NB4 (cell line): ENCODE measurements around the gene MGST3.
"Not testable (repeated sequence)": the region's sequence is repeated elsewhere in the genome, so short reads cannot be mapped to it uniquely, and the experiment has no call there.

Experiments
- DNase-seq: peaks from one replicate; pipeline ENCODE4 v3.0.0; 2010; ENCODE audit warnings: low read depth
- H3K4me3 ChIP-seq: one replicate; pipeline ENCODE4 v1.5.1; 2011; ENCODE audit warnings: mild to moderate bottlenecking, low read depth, low read length, moderate library complexity
- CTCF ChIP-seq: IDR thresholded peaks from one replicate; pipeline ENCODE4 v1.5.1; 2012; ENCODE audit warnings: low read depth, low read length
- MAX ChIP-seq: IDR thresholded peaks from 2 replicates; pipeline ENCODE4 v1.6.1; 2011; ENCODE audit warnings: low read depth, low read length
- MYC ChIP-seq: IDR thresholded peaks from 2 replicates; pipeline ENCODE4 v1.6.1; 2011; ENCODE audit warnings: low read depth, low read length
- POLR2A ChIP-seq: IDR thresholded peaks from 2 replicates; pipeline ENCODE4 v1.6.1; 2011; ENCODE audit warnings: mild to moderate bottlenecking; ENCODE audit not compliant: insufficient read length; ENCODE audit errors: extremely low read depth

MGST3 gene

GRCh38 chr1:165635823-165636222 is 4.8 kb downstream of the MGST3 start:
- DNase-seq = no peak
- no peak overlapping the region for H3K4me3 ChIP-seq
- TF ChIP-seq CTCF (no peak), MYC (no peak), MAX (no peak), POLR2A (no peak)

DNA sequence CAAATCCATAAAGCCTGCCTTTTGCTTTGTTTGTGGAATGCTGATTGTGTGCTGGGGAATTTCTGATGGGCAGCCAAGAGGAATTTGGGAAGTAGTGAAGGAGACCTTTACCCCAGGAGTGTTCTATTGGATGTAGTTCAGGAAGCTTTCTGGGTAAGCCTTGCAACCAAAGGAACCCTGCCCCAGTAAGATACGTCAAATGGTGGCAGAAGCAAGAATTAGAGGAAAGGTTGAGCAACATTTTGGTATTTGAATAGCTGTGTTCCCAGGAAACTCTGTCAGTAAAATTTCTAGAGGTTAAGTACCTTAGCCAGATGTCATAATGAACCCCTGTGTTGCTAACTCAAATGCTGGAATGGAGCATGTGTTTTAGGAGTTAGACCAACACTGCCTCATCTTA is 6.4 kb downstream of the MGST3 start:
- DNase-seq = no peak
- TF ChIP-seq MYC (no peak), MAX (no peak), CTCF (no peak), POLR2A (no peak)
- no peak overlapping the region for H3K4me3 ChIP-seq

DNA sequence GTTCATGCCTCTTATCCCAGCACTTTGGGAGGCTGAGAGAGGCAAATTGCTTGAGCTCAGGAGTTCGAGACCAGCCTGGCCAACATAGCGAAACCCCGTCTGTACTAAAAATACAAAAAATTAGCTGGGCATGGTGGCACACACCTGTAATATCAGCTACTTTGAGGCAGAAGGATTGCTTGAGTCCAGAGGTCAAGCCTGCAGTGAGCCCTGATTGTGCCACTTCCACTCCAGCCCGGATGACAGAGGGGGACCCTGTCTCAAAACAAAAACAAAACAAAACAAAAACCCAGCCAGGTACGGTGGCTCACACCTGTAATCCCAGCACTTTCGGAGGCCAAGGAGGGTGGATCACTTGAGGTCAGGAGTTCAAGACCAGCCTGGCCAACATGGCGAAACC is 7.2 kb downstream of the MGST3 start:
- not testable (repeated sequence) for DNase-seq, H3K4me3 ChIP-seq

GRCh38 chr1:165639821-165640623 is 9.0 kb downstream of the MGST3 start:
- no peak overlapping the region for H3K4me3 ChIP-seq
- TF ChIP-seq POLR2A = no peak
- TF ChIP-seq MAX = no peak
- TF ChIP-seq CTCF = no peak
- no peak for TF ChIP-seq MYC
- DNase-seq = no peak

DNA sequence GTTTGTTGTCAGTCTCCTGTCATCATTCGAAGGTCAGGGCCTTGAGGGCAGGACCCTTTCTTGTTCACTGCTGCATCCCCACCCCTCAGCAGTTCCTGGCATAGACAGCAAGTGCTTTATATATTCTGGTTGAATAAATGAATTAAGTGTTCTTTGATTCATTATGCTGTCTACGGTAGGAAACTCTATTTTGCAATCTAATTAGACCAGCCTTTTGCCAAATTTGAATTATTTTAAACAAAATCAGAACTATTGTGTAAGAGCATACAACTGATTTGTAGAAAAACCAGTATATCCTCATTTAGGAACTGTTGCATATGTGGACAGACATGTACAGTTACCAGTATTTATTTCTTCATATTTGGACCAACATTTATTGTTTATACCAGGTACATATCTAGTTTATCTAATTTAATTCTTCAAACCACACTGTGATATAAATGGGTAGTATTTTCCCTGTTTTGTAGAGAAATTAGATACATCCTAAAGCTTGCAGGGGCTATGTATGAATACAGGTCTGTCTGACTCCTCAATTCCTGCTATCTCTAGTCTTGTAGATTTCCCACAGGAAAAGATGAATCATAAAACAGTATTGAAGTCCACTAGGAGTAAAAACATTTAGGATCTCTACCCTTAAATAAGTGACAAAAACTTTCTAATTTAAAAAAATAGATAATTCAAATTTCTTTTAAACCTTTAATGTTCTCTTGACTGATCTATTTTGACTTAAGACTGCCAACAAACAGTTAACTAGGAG is 10.4 kb downstream of the MGST3 start:
- H3K4me3 ChIP-seq = no peak overlapping the region
- no peak for DNase-seq
- TF ChIP-seq POLR2A (no peak), MAX (no peak), CTCF (no peak), MYC (no peak)

- TF ChIP-seq MAX (no peak), POLR2A (no peak), MYC (no peak), CTCF (no peak)
- no peak overlapping the region for H3K4me3 ChIP-seq
- no peak for DNase-seq
Measured at GRCh38 chr1:165644064-165644735, 13.2 kb downstream of the MGST3 start.
